Hepatocyte (in vitro differentiated cells): ENCODE measurements around the gene PRDM10.

Source experiments
- CTCF ChIP-seq: fragments of 200-600 bp; sonication (generic); IDR thresholded peaks from 2 replicates; pipeline ENCODE4 v1.5.1; 2016; ENCODE audit warnings: antibody characterized with exemption, mild to moderate bottlenecking; ENCODE audit not compliant: poor library complexity
- EZH2 ChIP-seq: fragments of 200-600 bp; sonication (generic); IDR thresholded peaks from 2 replicates; pipeline ENCODE4 v1.6.1; 2016; ENCODE audit warnings: antibody characterized with exemption, mild to moderate bottlenecking, borderline replicate concordance
- EZH2phosphoT487 ChIP-seq: fragments of 200-600 bp; sonication (generic); IDR thresholded peaks from one replicate; pipeline ENCODE4 v1.6.1; 2018; ENCODE audit warnings: antibody characterized with exemption, mild to moderate bottlenecking, low read depth, moderate library complexity; ENCODE audit not compliant: unreplicated experiment, severe bottlenecking

- no peak for TF ChIP-seq CTCF
- no peak for TF ChIP-seq EZH2phosphoT487
- no peak for TF ChIP-seq EZH2
Observed at GRCh38 chr11:129933891-129934290, 68.7 kb downstream of the PRDM10 start.
